Activated T-cell treated with anti-CD3 and anti-CD28 coated beads, Interleukin-2, amount 50 U/mL, for 4 hours (primary cell): ENCODE measurements around the gene MOBP. TPM values are rescaled to one million over a fixed set of nuclear protein-coding genes. Genes with fewer than 3 reads are reported as not detected.

Source experiments
- ATAC-seq, 2 donors: fragments of 200-7000 bp; cut with Tn5 transposase; one replicate each; pipeline ENCODE4 v1.10.0; 2021
- DNase-seq: peaks from one replicate; pipeline ENCODE4 v3.0.0-alpha.2; 2020
- H3K27me3 Mint-ChIP-seq: one replicate; pipeline ENCODE4 v1.8.0; 2021; ENCODE audit warnings: low read depth, mixed read lengths
- H3K36me3 Mint-ChIP-seq: one replicate; pipeline ENCODE4 v1.8.0; 2022; ENCODE audit warnings: mixed read lengths; ENCODE audit not compliant: insufficient read depth
- H3K4me1 Mint-ChIP-seq: one replicate; pipeline ENCODE4 v1.8.0; 2021; ENCODE audit warnings: low read depth, mixed read lengths
- H3K4me3 Mint-ChIP-seq: one replicate; pipeline ENCODE4 v1.8.0; 2021; ENCODE audit warnings: mild to moderate bottlenecking, moderate library complexity, mixed read lengths
- H3K9me3 Mint-ChIP-seq: one replicate; pipeline ENCODE4 v1.8.0; 2021; ENCODE audit warnings: mixed read lengths
- total RNA-seq, 3 donors: library from RNA; stranded (reverse); gene quantifications; one replicate each; pipeline ENCODE4 v1.2.1, GENCODE V29; 2021

MOBP gene
- total RNA-seq, 3 donors from 2014 or later = not detected

- no peaks in the 10 kb centered on the region for H3K36me3 Mint-ChIP-seq
- no peaks in the 10 kb centered on the region for H3K9me3 Mint-ChIP-seq
- ATAC-seq = no peak
- peaks cover 17% of the 10 kb centered on the region for H3K27me3 Mint-ChIP-seq
- no peak overlapping the region for H3K4me3 Mint-ChIP-seq
- H3K4me1 Mint-ChIP-seq = no peaks in the 10 kb centered on the region
- DNase-seq = no peak
Measured at GRCh38 chr3:39466988-39467387, 492 bp upstream of the MOBP start.

DNA sequence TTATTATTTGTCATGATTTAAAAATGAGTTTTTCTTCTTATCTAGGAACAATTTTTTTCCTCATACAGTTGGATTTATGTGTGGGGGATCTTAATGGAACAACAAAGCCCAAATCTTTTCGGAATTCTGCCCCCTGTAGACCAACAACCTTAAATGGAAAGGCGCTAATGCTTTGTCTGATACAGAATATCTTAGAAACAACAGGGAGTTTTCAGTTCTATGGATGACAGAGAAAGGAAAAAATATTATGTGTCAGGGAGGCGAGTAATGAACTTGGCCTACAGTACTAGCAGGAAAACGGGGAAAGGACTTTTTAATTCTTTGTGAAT lies 592 bp downstream of the MOBP start:
- ATAC-seq (no peak), DNase-seq (no peak)
- Mint-ChIP-seq H3K4me1 (no peaks in the 10 kb centered on the region), H3K36me3 (no peaks in the 10 kb centered on the region), H3K4me3 (no peak overlapping the region), H3K27me3 (peaks cover 24% of the 10 kb centered on the region), H3K9me3 (no peaks in the 10 kb centered on the region)

GRCh38 chr3:39469258-39469657 lies 1.8 kb downstream of the MOBP start:
- Mint-ChIP-seq H3K36me3 (no peaks in the 10 kb centered on the region), H3K4me1 (no peaks in the 10 kb centered on the region), H3K27me3 (peaks cover 29% of the 10 kb centered on the region), H3K9me3 (no peaks in the 10 kb centered on the region), H3K4me3 (no peak overlapping the region)
- no peak for DNase-seq
- no peak for ATAC-seq

- Mint-ChIP-seq H3K4me3 (no peak overlapping the region), H3K27me3 (peaks cover 29% of the 10 kb centered on the region), H3K36me3 (no peaks in the 10 kb centered on the region), H3K9me3 (no peaks in the 10 kb centered on the region), H3K4me1 (no peaks in the 10 kb centered on the region)
- DNase-seq (no peak), ATAC-seq (no peak)
Measured at GRCh38 chr3:39469945-39470344, 2.5 kb downstream of the MOBP start.

DNA sequence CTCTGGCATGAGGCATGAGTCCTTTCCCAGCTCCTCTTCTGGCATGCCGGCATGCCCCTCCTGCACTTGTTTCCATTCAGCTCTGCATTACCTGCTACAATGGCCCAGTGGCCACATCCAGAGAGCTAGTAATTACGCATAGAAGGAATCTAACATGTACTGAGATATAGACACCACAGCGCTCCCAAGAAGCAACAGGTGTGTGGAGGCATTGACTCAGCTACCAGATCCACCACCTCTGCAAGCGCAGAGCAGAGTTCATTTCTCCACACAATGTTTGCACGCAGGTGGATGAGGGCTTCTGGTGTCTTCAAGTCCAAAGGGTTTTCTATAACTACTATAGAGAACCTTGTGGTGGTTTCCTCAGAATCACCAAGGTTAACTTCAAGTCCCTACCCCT lies 4.2 kb downstream of the MOBP start:
- no peak overlapping the region for H3K4me3 Mint-ChIP-seq
- no peaks in the 10 kb centered on the region for H3K36me3 Mint-ChIP-seq
- peaks cover 25% of the 10 kb centered on the region for H3K27me3 Mint-ChIP-seq
- peaks cover 8% of the 10 kb centered on the region for H3K9me3 Mint-ChIP-seq
- ATAC-seq = no peak
- no peaks in the 10 kb centered on the region for H3K4me1 Mint-ChIP-seq
- DNase-seq = no peak

DNA sequence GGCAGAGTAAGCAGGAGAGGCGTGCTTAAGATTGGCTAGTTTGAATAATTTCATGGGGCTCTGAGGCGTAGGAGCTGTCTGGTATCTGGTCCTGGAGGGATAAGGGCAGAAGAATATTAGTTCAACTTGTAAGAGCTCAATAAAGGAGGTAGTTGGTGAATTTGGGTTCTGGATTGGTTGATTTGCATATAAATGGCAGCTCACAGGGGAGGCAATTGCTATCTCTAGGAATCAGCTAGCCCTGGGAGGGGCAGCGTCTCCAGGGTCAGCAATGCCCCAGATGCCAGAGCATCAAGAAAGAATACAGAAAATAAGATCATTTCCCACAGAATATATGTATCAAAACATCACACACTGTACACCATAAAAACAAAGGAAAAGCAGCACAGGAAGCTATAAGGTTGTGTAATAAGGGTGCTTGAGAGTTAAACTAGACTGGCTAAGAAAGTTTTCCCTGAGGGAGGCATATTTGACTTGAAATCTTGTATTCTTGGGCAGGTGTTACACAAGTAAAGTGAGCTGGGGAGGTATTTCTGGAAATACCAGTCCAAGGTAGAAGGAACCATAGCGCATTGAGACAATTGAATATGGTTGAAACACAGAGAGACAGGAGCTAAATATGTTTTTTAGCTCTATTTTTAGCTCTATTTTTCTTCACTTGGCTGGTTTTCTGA lies 6.1 kb downstream of the MOBP start:
- Mint-ChIP-seq H3K36me3 (no peaks in the 10 kb centered on the region), H3K4me3 (no peak overlapping the region), H3K27me3 (peaks cover 20% of the 10 kb centered on the region), H3K4me1 (no peaks in the 10 kb centered on the region), H3K9me3 (peaks cover 13% of the 10 kb centered on the region)
- ATAC-seq (no peak), DNase-seq (no peak)

DNA sequence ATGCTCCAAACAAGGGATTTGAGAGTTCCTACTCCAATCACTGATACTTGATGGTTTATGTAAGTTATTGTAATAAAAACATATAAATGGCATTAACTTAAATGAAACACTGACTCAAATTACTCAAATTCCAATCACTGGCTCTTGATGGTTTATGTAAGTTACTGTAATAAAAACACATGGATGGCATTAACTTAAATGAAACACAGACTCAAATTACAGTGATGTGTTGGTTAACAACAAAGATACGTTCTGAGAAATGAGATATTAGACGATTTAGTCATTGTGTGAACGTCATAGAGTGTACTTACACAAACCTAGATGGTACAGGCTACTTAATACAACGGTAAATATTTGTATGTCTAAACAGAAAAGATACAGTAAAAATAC lies 6.6 kb downstream of the MOBP start:
- no peaks in the 10 kb centered on the region for H3K36me3 Mint-ChIP-seq
- peaks cover 20% of the 10 kb centered on the region for H3K27me3 Mint-ChIP-seq
- H3K4me1 Mint-ChIP-seq = no peaks in the 10 kb centered on the region
- H3K4me3 Mint-ChIP-seq = no peak overlapping the region
- no peak for DNase-seq
- peaks cover 13% of the 10 kb centered on the region for H3K9me3 Mint-ChIP-seq
- ATAC-seq = no peak

DNA sequence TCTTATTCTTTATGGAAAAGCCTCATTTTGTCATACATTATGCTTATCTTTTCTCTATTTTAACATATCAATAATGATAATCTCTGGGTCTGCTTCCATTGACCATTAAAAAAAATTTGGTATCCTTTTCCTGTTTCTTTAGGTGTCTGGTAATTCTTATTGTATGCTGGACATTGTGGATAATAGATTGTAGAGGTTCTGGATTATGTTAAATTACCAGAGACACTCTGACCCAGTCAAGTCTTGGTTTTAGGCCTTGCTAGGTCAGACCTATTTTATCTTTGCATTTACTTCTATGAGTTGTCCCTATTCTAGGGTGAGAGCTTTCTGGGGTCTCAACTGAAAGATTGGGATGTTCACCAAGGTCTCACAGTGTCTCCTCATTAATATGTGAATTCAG lies 9.3 kb downstream of the MOBP start:
- DNase-seq = no peak
- no peak for ATAC-seq
- Mint-ChIP-seq H3K4me1 (no peaks in the 10 kb centered on the region), H3K27me3 (peaks cover 14% of the 10 kb centered on the region), H3K36me3 (no peaks in the 10 kb centered on the region), H3K9me3 (peaks cover 13% of the 10 kb centered on the region), H3K4me3 (no peak overlapping the region)

- Mint-ChIP-seq H3K4me1 (no peaks in the 10 kb centered on the region), H3K27me3 (peaks cover 4% of the 10 kb centered on the region), H3K9me3 (peaks cover 13% of the 10 kb centered on the region), H3K4me3 (no peak overlapping the region), H3K36me3 (no peaks in the 10 kb centered on the region)
- DNase-seq (no peak), ATAC-seq (no peak)
Measured at GRCh38 chr3:39478226-39478625, 10.7 kb downstream of the MOBP start.

DNA sequence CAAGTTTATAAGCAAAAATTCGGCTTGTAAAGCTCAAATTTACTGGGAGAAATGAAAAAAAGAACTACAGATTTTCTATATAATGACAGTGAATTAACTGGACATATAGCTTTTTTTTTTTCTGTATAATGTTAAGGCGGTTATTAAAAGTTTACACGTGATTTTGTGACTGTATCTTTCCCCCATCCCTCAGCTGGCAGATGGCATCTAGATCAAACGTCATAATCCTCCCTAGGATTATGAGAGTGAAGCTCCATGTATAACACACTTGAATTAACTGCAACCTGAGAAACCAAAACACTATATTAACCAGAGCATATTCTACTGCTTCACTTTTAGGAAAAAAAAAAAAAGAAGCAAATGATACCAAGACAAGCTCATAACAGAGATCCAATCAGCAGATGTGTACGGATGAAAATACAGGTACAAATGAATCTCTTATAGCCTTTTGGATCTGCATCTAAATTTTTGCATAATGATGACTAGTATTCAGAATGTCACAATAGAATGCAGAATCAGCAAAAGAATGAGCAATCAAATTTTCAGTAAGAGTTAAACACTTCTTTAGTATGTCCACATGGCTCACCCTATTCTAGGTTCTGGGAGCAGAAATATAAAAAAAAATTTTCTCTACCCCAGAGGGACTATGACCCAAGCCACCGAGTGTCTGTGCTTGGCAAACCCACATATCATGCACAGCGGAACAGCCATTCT lies 12.4 kb downstream of the MOBP start:
- H3K9me3 Mint-ChIP-seq = peaks cover 13% of the 10 kb centered on the region
- no peaks in the 10 kb centered on the region for H3K36me3 Mint-ChIP-seq
- ATAC-seq = no peak

GRCh38 chr3:39485547-39485946 lies 18.1 kb downstream of the MOBP start:
- ATAC-seq (no peak), DNase-seq (no peak)
- Mint-ChIP-seq H3K4me3 (no peak overlapping the region), H3K9me3 (no peaks in the 10 kb centered on the region), H3K4me1 (no peaks in the 10 kb centered on the region), H3K27me3 (peaks cover 11% of the 10 kb centered on the region), H3K36me3 (no peaks in the 10 kb centered on the region)

More for the DNA sequence above, 12.4 kb downstream of the MOBP start:
- no peak overlapping the region for H3K4me3 Mint-ChIP-seq
- H3K27me3 Mint-ChIP-seq = peaks cover 3% of the 10 kb centered on the region
- no peaks in the 10 kb centered on the region for H3K4me1 Mint-ChIP-seq
- DNase-seq = no peak

DNA sequence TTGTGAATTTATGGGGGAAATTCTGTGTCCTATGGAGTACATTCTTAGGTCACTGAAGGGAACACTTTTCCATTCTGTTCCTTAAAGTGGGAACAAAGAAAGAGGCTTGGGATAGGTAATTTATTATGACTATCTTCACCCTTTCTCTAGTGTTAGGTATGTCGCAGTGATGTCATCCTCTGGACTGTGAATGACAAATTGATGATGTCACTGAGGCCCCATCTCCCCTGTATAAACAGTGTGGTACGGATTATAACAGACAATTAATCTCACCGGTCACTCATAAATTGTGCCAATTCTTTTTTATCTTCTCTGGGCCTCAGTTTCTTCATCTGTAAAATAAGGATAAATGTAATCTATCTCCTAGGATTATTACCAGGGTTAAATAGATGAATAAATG lies 23.5 kb downstream of the MOBP start:
- DNase-seq = no peak
- ATAC-seq = no peak
- no peaks in the 10 kb centered on the region for H3K36me3 Mint-ChIP-seq
- H3K9me3 Mint-ChIP-seq = no peaks in the 10 kb centered on the region
- no peak overlapping the region for H3K4me3 Mint-ChIP-seq
- H3K4me1 Mint-ChIP-seq = peaks cover 2% of the 10 kb centered on the region
- peaks cover 31% of the 10 kb centered on the region for H3K27me3 Mint-ChIP-seq

- Mint-ChIP-seq H3K4me1 (peaks cover 2% of the 10 kb centered on the region), H3K27me3 (peaks cover 31% of the 10 kb centered on the region), H3K4me3 (no peak overlapping the region), H3K36me3 (no peaks in the 10 kb centered on the region), H3K9me3 (no peaks in the 10 kb centered on the region)
- ATAC-seq = no peak
- DNase-seq = no peak
Measured at GRCh38 chr3:39491733-39492350, 24.4 kb downstream of the MOBP start.

GRCh38 chr3:39494781-39495180 lies 27.3 kb downstream of the MOBP start:
- Mint-ChIP-seq H3K36me3 (no peaks in the 10 kb centered on the region), H3K4me3 (no peak overlapping the region), H3K9me3 (no peaks in the 10 kb centered on the region), H3K4me1 (peaks cover 6% of the 10 kb centered on the region), H3K27me3 (peaks cover 39% of the 10 kb centered on the region)
- no peak for DNase-seq
- ATAC-seq = no peak

DNA sequence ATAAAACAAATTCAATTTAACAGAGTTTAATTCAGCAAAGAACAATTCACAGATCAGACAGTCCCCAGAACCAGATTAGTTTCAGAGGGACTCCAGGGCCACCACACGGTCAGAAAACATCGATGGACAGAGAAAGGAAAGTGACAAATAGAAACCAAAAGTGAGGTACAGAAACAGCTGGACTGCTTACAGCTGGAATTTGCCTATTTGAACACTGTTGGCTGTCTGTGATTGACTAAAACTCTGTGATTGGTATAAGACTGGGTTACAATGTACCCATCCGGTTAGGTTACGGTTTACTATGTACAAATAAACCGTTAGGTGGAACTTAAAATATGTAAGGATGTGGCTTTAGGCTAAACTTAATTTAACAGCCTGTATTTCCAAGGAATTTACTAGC lies 30.3 kb downstream of the MOBP start:
- ATAC-seq = no peak
- peaks cover 6% of the 10 kb centered on the region for H3K4me1 Mint-ChIP-seq
- H3K4me3 Mint-ChIP-seq = no peak overlapping the region
- no peaks in the 10 kb centered on the region for H3K9me3 Mint-ChIP-seq
- H3K36me3 Mint-ChIP-seq = no peaks in the 10 kb centered on the region
- DNase-seq = no peak
- peaks cover 44% of the 10 kb centered on the region for H3K27me3 Mint-ChIP-seq
